Breast epithelium (tissue), 4 donors: ENCODE results near the gene TRERF1. TPM values are rescaled to one million over a fixed set of nuclear protein-coding genes. Genes with fewer than 3 reads are reported as not detected.
"Not testable (repeated sequence)": the region's sequence is repeated elsewhere in the genome, so short reads cannot be mapped to it uniquely, and the experiment has no call there.

Experiments
- DNase-seq, 2 donors: peaks; one replicate each; pipeline ENCODE4 v3.0.0-alpha.2; 2019; ENCODE audit warnings: low spot score in 2 of 2
- H3K27ac ChIP-seq, 2 donors: fragments of 200-600 bp; sonication (generic) in 1 of 2; one replicate each; pipeline ENCODE4 v1.5.1; 2016 to 2019; ENCODE audit warnings: mild to moderate bottlenecking in 1 of 2
- H3K27me3 ChIP-seq, 2 donors: fragments of 200-600 bp; sonication (generic) in 1 of 2; one replicate each; pipeline versions ENCODE4 v1.5.1 to v1.6.0; 2017 to 2019; ENCODE audit warnings: control low read depth in 1 of 2, mild to moderate bottlenecking in 1 of 2
- H3K36me3 ChIP-seq: fragments of 200-600 bp; one replicate; pipeline ENCODE4 v1.5.1; 2019
- H3K4me1 ChIP-seq, 2 donors: fragments of 200-600 bp; sonication (generic); one replicate each; pipeline ENCODE4 v1.5.1; 2016 to 2019; ENCODE audit warnings: control low read depth in 1 of 2
- H3K4me3 ChIP-seq, 3 donors: fragments of 200-600 bp; sonication (generic); 1 replicate in 2 of 3; 2 replicates in 1 of 3; pipeline ENCODE4 v1.5.1; 2016 to 2019; ENCODE audit warnings: mild to moderate bottlenecking in 3 of 3, moderate library complexity in 2 of 3
- H3K9me3 ChIP-seq, 2 donors: fragments of 200-600 bp; sonication (generic) in 1 of 2; one replicate each; pipeline ENCODE4 v1.5.1; 2016 to 2019; ENCODE audit warnings: control low read depth in 1 of 2
- POLR2A ChIP-seq: fragments of 450-650 bp; IDR thresholded peaks from one replicate; pipeline ENCODE4 v1.6.1; 2016; ENCODE audit warnings: antibody characterized with exemption, mild to moderate bottlenecking, moderate library complexity
- POLR2AphosphoS5 ChIP-seq, 3 donors: sonication (generic); formaldehyde crosslinking; IDR thresholded peaks; one replicate each; pipeline ENCODE4 v1.6.1; 2017; ENCODE audit warnings: antibody characterized with exemption in 3 of 3
- intact Hi-C: fragments of 100-400 bp; cut with DNase I; formaldehyde crosslinking; loops from one replicate; pipeline ENCODE4 v1.15.1; 2023; ENCODE audit warnings: low total_unique reads
- total RNA-seq, 3 donors: library from RNA; depleted of rRNA; stranded (reverse); fragments of >200 nt; gene quantifications; one replicate each; pipeline ENCODE4 v1.1.0, GENCODE V29; 2016
- TF ChIP-seq, protein P1 (sequence below), 3 donors: fragments of 450-650 bp; IDR thresholded peaks; one replicate each; pipeline ENCODE4 v1.5.1; 2016 to 2017; ENCODE audit warnings: antibody characterized with exemption in 3 of 3, mild to moderate bottlenecking in 3 of 3, moderate library complexity in 3 of 3

The TRERF1 gene
- total RNA-seq, 3 donors from 2014 or later, result 3.9 to 5.4 (median 4.1) TPM

DNA sequence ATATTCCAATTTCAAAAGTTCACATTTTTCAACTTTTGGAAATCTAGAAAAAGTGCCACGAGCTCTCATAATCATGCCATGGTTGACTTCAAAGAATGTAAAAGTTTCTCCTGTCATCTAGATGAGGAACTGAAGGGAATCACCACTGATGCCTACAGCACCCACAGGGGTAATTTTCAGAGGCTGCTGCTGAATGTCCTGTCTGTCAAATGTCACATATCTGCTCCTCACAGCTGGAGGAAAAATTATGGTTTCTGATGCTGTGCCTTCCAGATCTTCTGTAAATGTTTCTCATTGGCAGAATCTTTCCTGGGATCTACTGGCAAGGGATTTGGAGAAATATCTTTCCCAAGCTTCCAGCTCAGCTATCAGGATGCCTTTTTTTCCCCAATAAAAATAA, 32.5 kb upstream of the TRERF1 start:
- TF ChIP-seq, protein P1, sequence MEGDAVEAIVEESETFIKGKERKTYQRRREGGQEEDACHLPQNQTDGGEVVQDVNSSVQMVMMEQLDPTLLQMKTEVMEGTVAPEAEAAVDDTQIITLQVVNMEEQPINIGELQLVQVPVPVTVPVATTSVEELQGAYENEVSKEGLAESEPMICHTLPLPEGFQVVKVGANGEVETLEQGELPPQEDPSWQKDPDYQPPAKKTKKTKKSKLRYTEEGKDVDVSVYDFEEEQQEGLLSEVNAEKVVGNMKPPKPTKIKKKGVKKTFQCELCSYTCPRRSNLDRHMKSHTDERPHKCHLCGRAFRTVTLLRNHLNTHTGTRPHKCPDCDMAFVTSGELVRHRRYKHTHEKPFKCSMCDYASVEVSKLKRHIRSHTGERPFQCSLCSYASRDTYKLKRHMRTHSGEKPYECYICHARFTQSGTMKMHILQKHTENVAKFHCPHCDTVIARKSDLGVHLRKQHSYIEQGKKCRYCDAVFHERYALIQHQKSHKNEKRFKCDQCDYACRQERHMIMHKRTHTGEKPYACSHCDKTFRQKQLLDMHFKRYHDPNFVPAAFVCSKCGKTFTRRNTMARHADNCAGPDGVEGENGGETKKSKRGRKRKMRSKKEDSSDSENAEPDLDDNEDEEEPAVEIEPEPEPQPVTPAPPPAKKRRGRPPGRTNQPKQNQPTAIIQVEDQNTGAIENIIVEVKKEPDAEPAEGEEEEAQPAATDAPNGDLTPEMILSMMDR (IDR thresholded peaks at IDR 0.05), result no peak
- TF ChIP-seq POLR2AphosphoS5 (IDR thresholded peaks at IDR 0.05) (no peak), POLR2A (no peak)
- Histone ChIP-seq H3K27me3 (no peaks in the 10 kb centered on the region), H3K27ac (no peak overlapping the region), H3K4me1 (no peaks in the 10 kb centered on the region), H3K4me3 (no peak overlapping the region), H3K9me3 (no peaks in the 10 kb centered on the region), H3K36me3 (no peaks in the 10 kb centered on the region)
- no peak for DNase-seq
- intact Hi-C loops, result loop anchor here (5.0 kb wide), 1 partner anchor 172 kb away; no protein-coding TSS in a partner anchor

GRCh38 chr6:42482174-42482573, 30.4 kb upstream of the TRERF1 start:
- no peak for DNase-seq
- intact Hi-C loops, result loop anchor here (5.0 kb wide), 1 partner anchor 170 kb away; no protein-coding TSS in a partner anchor
- no peaks in the 10 kb centered on the region for H3K27me3 ChIP-seq
- TF ChIP-seq, protein P1 (IDR thresholded peaks at IDR 0.05), result no peak
- no peak for TF ChIP-seq POLR2AphosphoS5 (IDR thresholded peaks at IDR 0.05)
- TF ChIP-seq POLR2A, result no peak
- H3K36me3 ChIP-seq, result no peaks in the 10 kb centered on the region
- no peak overlapping the region for H3K27ac ChIP-seq
- H3K4me1 ChIP-seq, result no peaks in the 10 kb centered on the region
- no peaks in the 10 kb centered on the region for H3K9me3 ChIP-seq
- H3K4me3 ChIP-seq, result no peak overlapping the region

DNA sequence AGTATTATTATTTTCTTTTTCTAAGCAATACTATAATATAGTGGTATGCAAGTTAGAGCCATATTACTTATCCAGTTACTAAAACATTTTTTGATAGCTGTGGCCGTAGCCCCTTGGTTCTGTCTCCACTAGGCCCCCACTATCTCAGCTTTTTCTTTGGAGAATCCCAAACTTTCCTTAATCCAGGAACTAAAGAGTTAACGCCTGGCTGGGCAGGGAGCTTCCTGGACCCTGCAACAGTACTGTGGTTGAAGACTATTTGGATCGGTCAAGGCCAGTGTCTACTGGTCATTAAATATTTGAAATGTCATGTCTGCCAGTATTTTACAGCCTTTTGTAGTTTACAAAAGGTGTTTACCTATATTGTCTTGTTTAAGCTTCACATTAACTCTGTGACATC, 20.0 kb upstream of the TRERF1 start:
- no peak overlapping the region for H3K4me3 ChIP-seq
- no peak for TF ChIP-seq POLR2A
- no peak overlapping the region for H3K27ac ChIP-seq
- no peak for DNase-seq
- H3K36me3 ChIP-seq, result no peaks in the 10 kb centered on the region
- no peaks in the 10 kb centered on the region for H3K27me3 ChIP-seq
- no peaks in the 10 kb centered on the region for H3K4me1 ChIP-seq
- peaks cover 0 to 13% of the 10 kb centered on the region in 2 donors for H3K9me3 ChIP-seq
- intact Hi-C loops, result no loop called here

GRCh38 chr6:42471142-42471541, 19.4 kb upstream of the TRERF1 start:
- intact Hi-C loops, result no loop called here
- Histone ChIP-seq H3K4me1 (no peaks in the 10 kb centered on the region), H3K27me3 (no peaks in the 10 kb centered on the region), H3K36me3 (no peaks in the 10 kb centered on the region), H3K9me3 (peaks cover 0 to 13% of the 10 kb centered on the region in 2 donors), H3K4me3 (no peak overlapping the region), H3K27ac (no peak overlapping the region)
- no peak for TF ChIP-seq POLR2AphosphoS5 (IDR thresholded peaks at IDR 0.05)
- TF ChIP-seq, protein P1 (IDR thresholded peaks at IDR 0.05), result no peak
- TF ChIP-seq POLR2A, result no peak
- no peak for DNase-seq

- H3K27me3 ChIP-seq, result no peaks in the 10 kb centered on the region
- no peak for TF ChIP-seq POLR2AphosphoS5 (IDR thresholded peaks at IDR 0.05)
- TF ChIP-seq, protein P1 (IDR thresholded peaks at IDR 0.05), result no peak
- H3K27ac ChIP-seq, result no peak overlapping the region
- no peaks in the 10 kb centered on the region for H3K4me1 ChIP-seq
- H3K36me3 ChIP-seq, result no peaks in the 10 kb centered on the region
- no peak overlapping the region for H3K4me3 ChIP-seq
- H3K9me3 ChIP-seq, result peaks cover 0 to 13% of the 10 kb centered on the region in 2 donors
- intact Hi-C loops, result no loop called here
- DNase-seq, result no peak
These were observed 16.5 kb upstream of the TRERF1 start for GRCh38 chr6:42468273-42468672.

DNA sequence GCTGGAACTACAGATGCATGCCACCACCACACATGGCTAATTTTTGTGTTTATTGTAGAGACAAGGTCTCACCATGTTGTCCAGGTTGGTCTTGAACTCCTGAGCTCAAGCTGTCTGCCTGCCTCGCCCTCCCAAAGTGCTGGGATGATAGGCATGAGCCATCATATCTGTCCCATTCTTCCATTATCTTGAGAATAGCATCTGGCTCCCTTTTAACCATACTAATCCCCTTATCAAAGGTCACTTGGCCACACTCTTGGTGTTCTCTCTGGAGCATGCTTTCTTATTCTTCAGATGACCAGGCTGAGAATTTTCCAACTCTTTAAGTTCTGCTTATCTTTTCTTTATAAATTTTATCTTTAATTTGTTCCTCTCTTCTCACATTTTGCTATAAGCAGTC, 15.9 kb upstream of the TRERF1 start:
- Histone ChIP-seq H3K9me3 (peaks cover 0 to 13% of the 10 kb centered on the region in 2 donors), H3K36me3 (no peaks in the 10 kb centered on the region), H3K4me1 (no peaks in the 10 kb centered on the region), H3K4me3 (no peak overlapping the region), H3K27me3 (no peaks in the 10 kb centered on the region), H3K27ac (no peak overlapping the region)
- TF ChIP-seq POLR2AphosphoS5 (IDR thresholded peaks at IDR 0.05), result no peak
- TF ChIP-seq, protein P1 (IDR thresholded peaks at IDR 0.05), result no peak
- TF ChIP-seq POLR2A, result no peak
- intact Hi-C loops, result no loop called here
- DNase-seq, result no peak

DNA sequence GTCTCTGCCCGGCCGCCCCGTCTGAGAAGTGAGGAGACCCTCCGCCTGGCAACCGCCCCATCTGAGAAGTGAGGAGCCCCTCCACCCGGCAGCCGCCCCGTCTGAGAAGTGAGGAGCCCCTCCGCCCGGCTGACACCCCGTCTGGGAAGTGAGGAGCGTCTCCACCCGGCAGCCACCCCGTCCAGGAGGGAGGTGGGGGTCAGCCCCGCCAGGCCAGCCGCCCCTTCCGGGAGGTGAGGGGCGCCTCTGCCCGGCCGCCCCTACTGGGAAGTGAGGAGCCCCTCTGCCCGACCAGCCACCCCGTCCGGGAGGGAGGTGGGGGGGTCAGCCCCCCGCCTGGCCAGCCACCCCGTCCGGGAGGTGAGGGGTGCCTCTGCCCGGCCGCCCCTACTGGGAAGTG, 14.7 kb upstream of the TRERF1 start:
- H3K27me3 ChIP-seq, H3K4me1 ChIP-seq, H3K27ac ChIP-seq, H3K4me3 ChIP-seq, H3K36me3 ChIP-seq, DNase-seq, intact Hi-C loops: not testable (repeated sequence)
- peaks cover 0 to 13% of the 10 kb centered on the region in 2 donors for H3K9me3 ChIP-seq
